Measurements from ENCODE around the gene GPATCH8.
"Not testable (repeated sequence)": the region's sequence is repeated elsewhere in the genome, so short reads cannot be mapped to it uniquely, and the experiment has no call there.

The GPATCH8 gene

GRCh38 chr17:44374306-44375195 is 128.7 kb downstream of the GPATCH8 start:
- in situ Hi-C loops (cut with MboI; ENCODE audit: low sequenced_read_pairs, unreplicated experiment) = no loop called here
- DNase-seq (ENCODE audit: low spot score) = peak; percentile 64
- no peak for TF ChIP-seq CTCF (IDR thresholded peaks at IDR 0.05; ENCODE audit: borderline replicate concordance, control extremely low read depth, extremely low read depth, insufficient read depth, missing control alignments)

- no peak for TF ChIP-seq CTCF (IDR thresholded peaks at IDR 0.05; ENCODE audit: borderline replicate concordance, control extremely low read depth, extremely low read depth, insufficient read depth, missing control alignments)
- in situ Hi-C loops (cut with MboI; ENCODE audit: low sequenced_read_pairs, unreplicated experiment) = no loop called here
- DNase-seq (ENCODE audit: low spot score) = no peak
Observed at GRCh38 chr17:44372036-44372435, 131.2 kb downstream of the GPATCH8 start.

- in situ Hi-C loops (cut with MboI; ENCODE audit: low sequenced_read_pairs, unreplicated experiment); DNase-seq (ENCODE audit: low spot score): not testable (repeated sequence)
Observed at GRCh38 chr17:44369414-44370023, 133.7 kb downstream of the GPATCH8 start.

- in situ Hi-C loops (cut with MboI; ENCODE audit: low sequenced_read_pairs, unreplicated experiment); DNase-seq (ENCODE audit: low spot score): not testable (repeated sequence)
Observed at GRCh38 chr17:44368391-44369243, 134.6 kb downstream of the GPATCH8 start.

GRCh38 chr17:44367231-44367979 is 135.8 kb downstream of the GPATCH8 start:
- TF ChIP-seq CTCF (IDR thresholded peaks at IDR 0.05; ENCODE audit: borderline replicate concordance, control extremely low read depth, extremely low read depth, insufficient read depth, missing control alignments) = no peak
- no peak for DNase-seq (ENCODE audit: low spot score)
- in situ Hi-C loops (cut with MboI; ENCODE audit: low sequenced_read_pairs, unreplicated experiment) = no loop called here

GRCh38 chr17:44365051-44365450 is 138.2 kb downstream of the GPATCH8 start:
- in situ Hi-C loops (cut with MboI; ENCODE audit: low sequenced_read_pairs, unreplicated experiment); DNase-seq (ENCODE audit: low spot score): not testable (repeated sequence)

- DNase-seq (ENCODE audit: low spot score) = peak; percentile 92
- in situ Hi-C loops (cut with MboI; ENCODE audit: low sequenced_read_pairs, unreplicated experiment) = no loop called here
- TF ChIP-seq CTCF (IDR thresholded peaks at IDR 0.05; ENCODE audit: borderline replicate concordance, control extremely low read depth, extremely low read depth, insufficient read depth, missing control alignments) = peak; percentile 85
Observed at GRCh38 chr17:44363613-44364159, 139.5 kb downstream of the GPATCH8 start, which contains the start of gene FAM171A2. TSS of gene FAM171A2 (minus strand) at chr17:44363853. CDS start at chr17:44363714, 139 bp downstream.
